ENCODE measurements around the gene FRG1.
"Not testable (repeated sequence)": the region's sequence is repeated elsewhere in the genome, so short reads cannot be mapped to it uniquely, and the experiment has no call there.

Gene FRG1

GRCh38 chr4:189940178-189941004 lies at the start of gene FRG1:
TSS of gene FRG1 (plus strand) at chr4:189940872. CDS start at chr4:189941010, 138 bp downstream.
- no peak for DNase-seq

- no peak for DNase-seq
Measured at GRCh38 chr4:189897667-189898066, 43.0 kb upstream of the FRG1 start.

- DNase-seq = not testable (repeated sequence)
Measured at GRCh38 chr4:189899481-189900015, 41.1 kb upstream of the FRG1 start.

- DNase-seq = not testable (repeated sequence)
Measured at GRCh38 chr4:189904420-189905027, 36.1 kb upstream of the FRG1 start.

GRCh38 chr4:189912170-189912569 lies 28.5 kb upstream of the FRG1 start:
- DNase-seq = no peak

- DNase-seq = no peak
Measured at GRCh38 chr4:189917161-189917891, 23.3 kb upstream of the FRG1 start.

- no peak for DNase-seq
Measured at GRCh38 chr4:189921058-189921457, 19.6 kb upstream of the FRG1 start.

- DNase-seq = not testable (repeated sequence)
Measured at GRCh38 chr4:189926742-189927141, 13.9 kb upstream of the FRG1 start.

GRCh38 chr4:189941005-189941450 lies 356 bp downstream of the FRG1 start:
- no peak for DNase-seq

- DNase-seq = not testable (repeated sequence)
Measured at GRCh38 chr4:189942412-189942811, 1.7 kb downstream of the FRG1 start.

- DNase-seq = not testable (repeated sequence)
Measured at GRCh38 chr4:189944077-189944476, 3.4 kb downstream of the FRG1 start.

GRCh38 chr4:189946906-189947305 lies 6.2 kb downstream of the FRG1 start:
- not testable (repeated sequence) for DNase-seq

GRCh38 chr4:189948486-189948885 lies 7.8 kb downstream of the FRG1 start:
- not testable (repeated sequence) for DNase-seq

GRCh38 chr4:189969291-189969690 lies 28.6 kb downstream of the FRG1 start:
- not testable (repeated sequence) for DNase-seq

- DNase-seq = no peak
Measured at GRCh38 chr4:189973646-189974045, 33.0 kb downstream of the FRG1 start.

- DNase-seq = no peak
Measured at GRCh38 chr4:189974056-189974455, 33.4 kb downstream of the FRG1 start.

- no peak for DNase-seq
Measured at GRCh38 chr4:189979196-189980047, 38.8 kb downstream of the FRG1 start.

GRCh38 chr4:189980292-189980691 lies 39.6 kb downstream of the FRG1 start:
- DNase-seq = not testable (repeated sequence)

GRCh38 chr4:189981970-189982369 lies 41.3 kb downstream of the FRG1 start:
- no peak for DNase-seq

GRCh38 chr4:189983916-189984526 lies 43.3 kb downstream of the FRG1 start:
- not testable (repeated sequence) for DNase-seq

- DNase-seq = not testable (repeated sequence)
Measured at GRCh38 chr4:189984661-189985060, 44.0 kb downstream of the FRG1 start.

Data from SIG-M5 (cell line).